ENCODE measurements around the gene GDF9.

DNA sequence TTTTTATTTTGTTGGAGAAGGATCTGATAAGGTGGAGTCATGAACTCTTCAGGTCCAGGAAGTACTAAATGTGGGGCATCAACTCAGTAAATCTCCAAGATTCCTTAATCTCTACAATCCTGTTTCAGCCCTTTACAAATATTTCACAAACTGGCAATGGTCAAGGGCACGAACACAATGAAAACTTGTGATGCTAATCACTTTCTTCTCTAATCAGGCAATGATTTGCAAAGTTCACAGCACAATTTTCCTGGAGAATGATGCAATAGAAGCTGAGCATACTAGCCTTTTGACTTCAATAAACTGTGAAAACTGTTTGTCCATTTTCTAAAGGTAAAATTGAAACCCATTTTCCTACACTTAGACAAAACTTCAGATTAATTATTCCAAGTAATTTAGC is 16.9 kb downstream of the GDF9 start:
- TF ChIP-seq, protein P1, sequence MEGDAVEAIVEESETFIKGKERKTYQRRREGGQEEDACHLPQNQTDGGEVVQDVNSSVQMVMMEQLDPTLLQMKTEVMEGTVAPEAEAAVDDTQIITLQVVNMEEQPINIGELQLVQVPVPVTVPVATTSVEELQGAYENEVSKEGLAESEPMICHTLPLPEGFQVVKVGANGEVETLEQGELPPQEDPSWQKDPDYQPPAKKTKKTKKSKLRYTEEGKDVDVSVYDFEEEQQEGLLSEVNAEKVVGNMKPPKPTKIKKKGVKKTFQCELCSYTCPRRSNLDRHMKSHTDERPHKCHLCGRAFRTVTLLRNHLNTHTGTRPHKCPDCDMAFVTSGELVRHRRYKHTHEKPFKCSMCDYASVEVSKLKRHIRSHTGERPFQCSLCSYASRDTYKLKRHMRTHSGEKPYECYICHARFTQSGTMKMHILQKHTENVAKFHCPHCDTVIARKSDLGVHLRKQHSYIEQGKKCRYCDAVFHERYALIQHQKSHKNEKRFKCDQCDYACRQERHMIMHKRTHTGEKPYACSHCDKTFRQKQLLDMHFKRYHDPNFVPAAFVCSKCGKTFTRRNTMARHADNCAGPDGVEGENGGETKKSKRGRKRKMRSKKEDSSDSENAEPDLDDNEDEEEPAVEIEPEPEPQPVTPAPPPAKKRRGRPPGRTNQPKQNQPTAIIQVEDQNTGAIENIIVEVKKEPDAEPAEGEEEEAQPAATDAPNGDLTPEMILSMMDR (conservative IDR thresholded peaks at IDR 0.05) = no peak
- no peak for TF ChIP-seq ZFX (IDR thresholded peaks at IDR 0.05)

Measured in C4-2B (cell line).